Measurements from ENCODE around the gene SMIM23. TPM values are rescaled to one million over a fixed set of nuclear protein-coding genes. Genes with fewer than 3 reads are reported as not detected.

Gene SMIM23
- total RNA-seq, 1 experiment from 2014 or later: not detected

- no peaks in the 10 kb centered on the region for H3K4me1 Mint-ChIP-seq
- H3K27me3 Mint-ChIP-seq (ENCODE audit: low read depth): no peaks in the 10 kb centered on the region
- no peak overlapping the region for H3K27ac Mint-ChIP-seq
- peaks cover 23% of the 10 kb centered on the region for H3K9me3 Mint-ChIP-seq
- TF ChIP-seq E2F4 (CRISPR knock-in tag; IDR thresholded peaks at IDR 0.05; ENCODE audit: borderline replicate concordance, low read depth) (no peak), ZBTB43 (CRISPR knock-in tag; IDR thresholded peaks at IDR 0.05) (no peak), ETV6 (CRISPR knock-in tag; IDR thresholded peaks at IDR 0.05) (no peak), NR2C2 (CRISPR knock-in tag; IDR thresholded peaks at IDR 0.05) (no peak), ATF3 (CRISPR knock-in tag; conservative IDR thresholded peaks at IDR 0.05) (no peak), IRF2 (CRISPR knock-in tag; IDR thresholded peaks at IDR 0.05; ENCODE audit: borderline replicate concordance, low read depth) (no peak), KAT7 (CRISPR knock-in tag; IDR thresholded peaks at IDR 0.05; ENCODE audit: borderline replicate concordance) (no peak)
- TF ChIP-seq, protein P1, sequence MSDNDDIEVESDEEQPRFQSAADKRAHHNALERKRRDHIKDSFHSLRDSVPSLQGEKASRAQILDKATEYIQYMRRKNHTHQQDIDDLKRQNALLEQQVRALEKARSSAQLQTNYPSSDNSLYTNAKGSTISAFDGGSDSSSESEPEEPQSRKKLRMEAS (CRISPR knock-in tag; IDR thresholded peaks at IDR 0.05): no peak
- TF ChIP-seq, protein P2, sequence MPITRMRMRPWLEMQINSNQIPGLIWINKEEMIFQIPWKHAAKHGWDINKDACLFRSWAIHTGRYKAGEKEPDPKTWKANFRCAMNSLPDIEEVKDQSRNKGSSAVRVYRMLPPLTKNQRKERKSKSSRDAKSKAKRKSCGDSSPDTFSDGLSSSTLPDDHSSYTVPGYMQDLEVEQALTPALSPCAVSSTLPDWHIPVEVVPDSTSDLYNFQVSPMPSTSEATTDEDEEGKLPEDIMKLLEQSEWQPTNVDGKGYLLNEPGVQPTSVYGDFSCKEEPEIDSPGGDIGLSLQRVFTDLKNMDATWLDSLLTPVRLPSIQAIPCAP (CRISPR knock-in tag; IDR thresholded peaks at IDR 0.05): no peak
- ChIA-PET CTCF (no interaction called here), POLR2A (no interaction called here)
- no peak for ATAC-seq
- H3K36me3 Mint-ChIP-seq: peaks cover 12% of the 10 kb centered on the region
- no peak for DNase-seq (ENCODE audit: low spot score)
- H3K4me3 Mint-ChIP-seq: no peak overlapping the region
These were observed 22.7 kb upstream of the SMIM23 start for GRCh38 chr5:171762903-171763302.

GRCh38 chr5:171764265-171764664 lies 21.4 kb upstream of the SMIM23 start:
- Mint-ChIP-seq H3K36me3 (peaks cover 12% of the 10 kb centered on the region), H3K27ac (no peak overlapping the region), H3K9me3 (peaks cover 26% of the 10 kb centered on the region), H3K4me3 (no peak overlapping the region), H3K4me1 (no peaks in the 10 kb centered on the region), H3K27me3 (ENCODE audit: low read depth) (no peaks in the 10 kb centered on the region)
- TF ChIP-seq IRF2 (CRISPR knock-in tag; IDR thresholded peaks at IDR 0.05; ENCODE audit: borderline replicate concordance, low read depth): no peak
- DNase-seq (ENCODE audit: low spot score): no peak
- POLR2A ChIA-PET: no interaction called here
- CTCF ChIA-PET: no interaction called here
- no peak for ATAC-seq

DNA sequence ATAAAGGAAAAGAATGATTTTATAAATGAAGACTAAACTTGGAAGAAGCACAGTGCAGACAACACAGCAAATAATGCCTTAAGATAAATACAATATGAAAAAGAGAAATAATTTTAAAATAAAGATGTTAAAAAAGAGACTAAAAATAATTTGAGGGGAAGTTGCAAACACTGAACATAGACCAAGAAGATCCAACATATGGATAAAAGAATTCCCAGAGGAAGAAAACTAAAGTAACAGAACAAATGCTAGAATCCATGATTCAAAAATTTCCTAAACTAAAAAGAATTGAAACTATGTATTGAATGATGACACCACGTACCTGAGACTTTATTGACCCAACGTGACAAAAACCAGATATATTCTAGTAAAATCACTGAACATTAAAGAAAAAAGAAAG lies 18.7 kb upstream of the SMIM23 start:
- ChIA-PET POLR2A (no interaction called here), CTCF (no interaction called here)
- Mint-ChIP-seq H3K4me1 (peaks cover 7% of the 10 kb centered on the region), H3K9me3 (peaks cover 26% of the 10 kb centered on the region), H3K27me3 (ENCODE audit: low read depth) (no peaks in the 10 kb centered on the region; the same call in 1 of the 2 replicates), H3K27ac (no peak overlapping the region), H3K36me3 (peaks cover 12% of the 10 kb centered on the region), H3K4me3 (no peak overlapping the region)
- no peak for DNase-seq (ENCODE audit: low spot score)
- no peak for ATAC-seq
- TF ChIP-seq ZNF512 (CRISPR knock-in tag; IDR thresholded peaks at IDR 0.05; ENCODE audit: borderline replicate concordance) (no peak), TCF7 (CRISPR knock-in tag; IDR thresholded peaks at IDR 0.05; ENCODE audit: low read depth) (no peak), ZNF219 (CRISPR knock-in tag; IDR thresholded peaks at IDR 0.05; ENCODE audit: borderline replicate concordance) (no peak), CDX4 (CRISPR knock-in tag; IDR thresholded peaks at IDR 0.05; ENCODE audit: borderline replicate concordance) (no peak), SMAD3 (CRISPR knock-in tag; IDR thresholded peaks at IDR 0.05; ENCODE audit: borderline replicate concordance) (no peak), CTCF (IDR thresholded peaks at IDR 0.05) (no peak), ETV6 (CRISPR knock-in tag; IDR thresholded peaks at IDR 0.05) (no peak), AR (CRISPR knock-in tag; IDR thresholded peaks at IDR 0.05) (no peak), NFE2L1 (CRISPR knock-in tag; IDR thresholded peaks at IDR 0.05) (no peak)
- TF ChIP-seq, protein P3, sequence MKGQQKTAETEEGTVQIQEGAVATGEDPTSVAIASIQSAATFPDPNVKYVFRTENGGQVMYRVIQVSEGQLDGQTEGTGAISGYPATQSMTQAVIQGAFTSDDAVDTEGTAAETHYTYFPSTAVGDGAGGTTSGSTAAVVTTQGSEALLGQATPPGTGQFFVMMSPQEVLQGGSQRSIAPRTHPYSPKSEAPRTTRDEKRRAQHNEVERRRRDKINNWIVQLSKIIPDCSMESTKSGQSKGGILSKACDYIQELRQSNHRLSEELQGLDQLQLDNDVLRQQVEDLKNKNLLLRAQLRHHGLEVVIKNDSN (CRISPR knock-in tag; IDR thresholded peaks at IDR 0.05): no peak
- TF ChIP-seq, protein P2 (CRISPR knock-in tag; IDR thresholded peaks at IDR 0.05): no peak
